Umbilical cord (tissue), 2 donors: Measurements from ENCODE around the gene CBR1. TPM values are rescaled to one million over a fixed set of nuclear protein-coding genes. Genes with fewer than 3 reads are reported as not detected.

Source experiments
- DNase-seq: peaks from one replicate; pipeline ENCODE4 v3.0.0-alpha.2; 2015; ENCODE audit warnings: low spot score
- total RNA-seq: library from RNA; depleted of rRNA; stranded (reverse); fragments of >200 nt; gene quantifications from one replicate; pipeline ENCODE4 v1.2.3, GENCODE V29; 2014; ENCODE audit warnings: low replicate concordance; ENCODE audit not compliant: insufficient read depth

CBR1 gene
- total RNA-seq = 86.4 TPM

DNA sequence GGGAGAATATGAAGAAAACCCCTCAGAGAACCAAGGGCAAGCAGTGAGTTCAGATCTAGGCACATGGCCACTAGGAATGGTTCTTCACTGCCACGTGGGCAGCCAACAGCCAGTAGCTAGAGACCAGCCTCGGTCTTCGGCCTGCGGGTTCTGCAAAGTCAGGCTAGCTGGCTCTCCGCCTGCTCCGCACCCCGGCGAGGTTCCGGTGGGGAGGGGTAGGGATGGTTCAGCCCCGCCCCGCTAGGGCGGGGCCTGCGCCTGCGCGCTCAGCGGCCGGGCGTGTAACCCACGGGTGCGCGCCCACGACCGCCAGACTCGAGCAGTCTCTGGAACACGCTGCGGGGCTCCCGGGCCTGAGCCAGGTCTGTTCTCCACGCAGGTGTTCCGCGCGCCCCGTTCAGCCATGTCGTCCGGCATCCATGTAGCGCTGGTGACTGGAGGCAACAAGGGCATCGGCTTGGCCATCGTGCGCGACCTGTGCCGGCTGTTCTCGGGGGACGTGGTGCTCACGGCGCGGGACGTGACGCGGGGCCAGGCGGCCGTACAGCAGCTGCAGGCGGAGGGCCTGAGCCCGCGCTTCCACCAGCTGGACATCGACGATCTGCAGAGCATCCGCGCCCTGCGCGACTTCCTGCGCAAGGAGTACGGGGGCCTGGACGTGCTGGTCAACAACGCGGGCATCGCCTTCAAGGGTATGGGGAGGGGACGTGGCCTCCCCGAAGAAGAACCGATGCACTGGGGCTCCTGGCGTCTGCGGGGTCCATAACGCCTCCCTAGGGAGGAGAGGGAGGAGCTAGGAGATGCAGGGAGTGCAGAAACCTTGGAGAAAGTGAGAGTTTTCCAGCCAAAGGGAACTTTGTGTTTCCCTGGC, at the start of gene CBR1:
TSS of gene CBR1 (plus strand) at position 312 of the 871 bp plus-strand sequence. CDS start at position 404, 92 bp downstream.
- DNase-seq = peak; percentile 91

DNA sequence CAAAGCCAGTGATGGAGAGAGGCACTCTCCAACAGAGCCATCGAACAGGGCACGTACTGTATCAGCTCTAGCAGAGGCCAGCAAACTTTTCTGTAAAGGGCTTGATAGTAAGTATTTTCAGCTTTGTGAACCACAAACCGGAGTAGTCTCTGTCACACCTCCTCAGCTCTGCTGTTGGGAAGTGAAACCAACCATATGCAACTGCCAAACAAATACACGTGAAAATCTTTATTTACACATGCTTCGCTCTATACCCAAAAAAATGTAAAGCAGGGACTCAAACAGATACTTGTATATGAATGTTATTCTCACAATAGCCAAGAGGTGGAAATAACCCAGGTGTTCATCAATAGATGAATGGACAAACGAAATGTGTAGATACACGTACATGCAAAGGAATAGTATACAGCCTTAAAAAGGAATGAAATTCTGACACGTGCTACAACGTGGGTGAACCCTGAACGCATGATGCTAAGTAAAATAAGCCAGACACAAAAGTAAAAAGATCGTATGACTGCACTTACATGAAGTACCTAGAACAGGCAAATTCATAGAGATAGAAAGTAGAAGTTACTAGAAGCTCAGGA, 48.5 kb upstream of the CBR1 start:
- no peak for DNase-seq

DNA sequence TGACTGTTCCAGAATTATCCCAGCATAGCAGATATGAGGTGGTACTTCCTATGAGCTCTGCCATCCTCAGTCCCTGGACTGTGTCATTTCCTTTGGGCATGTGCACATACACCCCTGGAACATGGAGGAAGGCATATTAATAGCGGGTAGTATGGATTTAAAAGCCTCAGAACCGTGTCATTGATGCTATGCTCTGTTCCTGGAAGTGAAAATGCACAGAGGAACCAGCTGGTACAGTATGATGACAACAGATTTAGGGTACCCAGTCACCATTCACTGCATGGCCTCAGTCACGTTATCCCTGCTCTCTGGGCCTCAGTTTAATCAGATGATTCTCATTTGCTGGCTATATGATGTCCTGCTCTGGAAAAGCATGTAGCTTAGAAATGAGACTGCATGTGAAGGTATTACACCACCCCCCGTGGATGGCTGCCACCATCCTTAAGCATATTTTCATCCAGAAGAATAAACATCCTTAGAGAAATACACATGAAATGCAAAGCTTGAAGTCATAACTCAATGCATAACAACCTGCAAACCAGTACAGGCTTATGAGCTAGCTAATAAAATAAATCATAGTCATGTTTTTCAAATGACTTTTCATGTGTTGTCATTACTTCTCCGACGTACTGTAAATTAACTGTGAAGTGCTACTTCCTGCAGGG, 47.3 kb upstream of the CBR1 start:
- no peak for DNase-seq

DNA sequence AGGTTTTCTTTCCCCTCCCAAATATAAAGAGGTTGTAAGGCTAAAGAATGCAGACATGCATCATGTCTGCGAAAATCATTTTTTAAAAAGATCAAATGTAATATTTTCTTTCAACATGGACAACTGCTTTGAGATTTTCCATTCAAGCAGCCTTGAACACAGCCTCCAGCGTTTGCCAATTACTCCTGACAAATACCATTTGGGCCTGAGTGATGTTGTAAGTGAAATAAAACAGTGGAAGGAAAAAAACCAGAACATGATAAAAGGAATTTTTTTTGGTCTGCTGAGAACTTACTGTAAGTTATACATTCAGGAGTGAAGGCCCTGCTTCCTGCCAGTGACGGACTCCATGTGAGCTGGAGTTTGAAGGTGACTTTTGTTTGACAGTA, 46.7 kb upstream of the CBR1 start:
- DNase-seq = peak; percentile 97

DNA sequence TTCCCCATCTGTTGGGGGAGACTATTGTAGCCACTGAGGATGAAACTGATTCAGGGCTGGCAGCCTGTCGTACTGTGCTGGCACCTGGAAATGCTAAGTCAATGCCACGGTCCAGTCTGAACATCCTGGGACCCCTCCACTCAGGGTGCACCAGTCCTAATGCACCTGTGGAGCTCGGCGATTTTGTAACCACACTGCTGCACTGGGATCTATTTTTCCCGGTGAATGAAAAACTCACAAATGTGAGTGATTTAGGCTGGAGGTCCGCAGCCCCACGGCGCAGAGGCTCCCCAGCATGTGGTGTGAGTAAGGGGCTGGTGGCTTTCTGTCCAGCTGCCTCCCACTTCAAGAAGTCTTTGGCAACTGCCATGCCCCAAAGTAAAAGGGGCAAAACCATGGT, 45.0 kb upstream of the CBR1 start:
- DNase-seq = no peak

DNA sequence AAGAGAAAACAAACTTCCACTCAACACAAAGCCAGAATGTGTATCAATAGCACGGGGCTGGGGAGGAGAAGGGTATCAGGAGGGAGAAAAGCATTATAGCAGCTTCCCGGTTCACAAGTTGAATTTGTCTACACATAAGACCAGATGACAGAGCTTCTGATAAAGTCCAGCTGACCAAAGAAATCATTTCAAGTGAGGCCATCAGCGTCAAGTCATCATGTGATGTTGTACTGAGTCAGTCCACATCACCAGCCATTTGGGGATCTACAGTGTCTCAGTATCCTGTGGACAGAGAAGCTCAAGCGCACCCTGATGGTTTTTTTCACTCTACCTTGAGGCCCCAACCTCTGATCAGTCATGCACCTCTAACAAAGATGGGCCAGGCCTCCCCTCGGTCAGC, 42.5 kb upstream of the CBR1 start:
- peak; percentile 82 for DNase-seq

DNA sequence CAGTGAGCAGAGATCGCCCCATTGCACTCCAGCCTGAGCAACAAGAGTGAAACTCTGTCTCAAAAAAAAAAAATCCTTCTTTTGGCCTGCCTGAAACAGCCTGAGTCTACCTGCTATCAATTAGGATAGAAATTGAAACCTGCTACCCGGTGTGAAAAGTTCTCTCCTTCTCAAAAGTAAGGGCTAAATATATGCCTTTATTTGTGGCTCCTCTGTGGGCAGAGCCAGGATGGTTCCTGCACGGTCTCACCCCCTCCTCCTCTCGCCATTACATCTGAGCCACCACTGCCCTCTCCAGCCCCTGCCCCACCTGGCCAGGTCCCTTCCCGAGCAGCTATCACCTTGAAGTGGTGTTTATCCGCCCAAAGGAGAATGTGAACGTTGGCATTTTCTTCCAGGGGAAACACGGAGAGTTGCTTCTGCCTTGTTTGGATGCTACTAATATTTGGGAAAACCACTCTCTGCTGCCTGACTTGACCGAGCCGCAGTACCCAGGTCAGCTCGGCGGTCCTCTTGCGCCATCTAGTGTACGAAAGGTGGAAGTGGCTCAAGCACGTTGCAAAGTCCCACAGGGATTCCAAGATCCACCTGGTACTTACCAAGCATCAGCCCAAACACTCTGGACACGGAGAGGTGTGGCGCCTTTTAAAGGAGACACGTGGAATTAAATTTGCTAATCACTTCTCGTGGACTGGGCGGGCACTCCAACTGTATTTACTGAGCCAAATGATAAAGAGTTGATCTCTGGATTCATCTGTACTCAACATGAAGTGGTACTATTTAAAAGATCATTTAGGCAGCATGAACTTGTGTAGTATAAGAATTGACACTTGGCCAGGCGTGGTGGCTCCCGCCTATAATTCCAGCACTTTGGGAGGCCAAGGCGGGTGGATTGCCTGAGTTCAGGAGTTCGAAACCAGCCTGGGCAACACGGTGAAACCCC, 41.4 kb upstream of the CBR1 start:
- DNase-seq = peak; percentile 85

DNA sequence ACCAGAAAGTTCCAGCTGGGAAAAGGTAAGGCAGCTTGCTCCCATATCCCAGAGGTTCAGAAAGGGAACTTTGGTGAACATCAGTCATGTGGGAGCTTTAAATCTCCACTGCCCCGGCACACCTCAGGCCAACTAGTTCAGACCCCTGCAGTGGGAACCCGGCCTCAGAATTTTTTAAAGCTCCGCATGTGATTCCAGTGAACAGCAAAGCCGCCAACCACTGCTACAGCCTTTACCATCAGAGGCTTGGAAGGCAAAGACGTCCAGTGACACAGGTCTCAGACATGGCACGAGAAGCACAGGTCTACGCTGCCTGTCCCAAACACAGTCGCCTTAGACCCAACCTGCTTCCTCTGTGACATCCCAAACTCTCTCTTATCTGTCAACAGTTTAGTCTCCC, 40.5 kb upstream of the CBR1 start:
- no peak for DNase-seq

DNA sequence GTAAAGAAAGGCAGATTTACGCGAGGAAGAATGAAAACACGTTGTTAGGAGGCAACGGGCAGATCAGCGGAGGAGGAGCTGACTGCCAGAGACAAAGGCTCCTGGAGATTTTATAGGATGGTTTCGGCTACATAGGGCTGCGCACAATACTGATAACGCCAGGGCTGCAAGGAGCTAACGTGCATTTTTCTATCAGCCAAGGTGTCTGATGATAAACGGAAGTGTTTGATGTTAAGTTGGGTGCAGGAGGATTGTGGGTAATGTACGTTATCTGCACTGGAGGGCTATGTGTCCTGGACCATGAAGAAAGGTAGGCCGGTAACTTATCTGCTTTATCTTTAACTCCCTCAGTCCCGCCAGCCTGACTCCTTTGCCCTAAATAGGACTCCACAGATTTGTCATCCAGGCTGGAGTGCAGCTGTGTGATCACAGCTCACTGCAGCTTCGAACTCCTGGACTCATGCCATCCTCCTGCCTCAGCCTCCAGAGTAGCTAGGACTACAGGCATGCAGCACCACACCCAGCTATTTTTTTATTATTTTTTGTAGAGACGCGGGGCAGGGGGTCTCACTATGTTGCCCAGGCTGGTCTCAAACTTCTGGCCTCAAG, 39.1 kb upstream of the CBR1 start:
- DNase-seq = peak; percentile 14

DNA sequence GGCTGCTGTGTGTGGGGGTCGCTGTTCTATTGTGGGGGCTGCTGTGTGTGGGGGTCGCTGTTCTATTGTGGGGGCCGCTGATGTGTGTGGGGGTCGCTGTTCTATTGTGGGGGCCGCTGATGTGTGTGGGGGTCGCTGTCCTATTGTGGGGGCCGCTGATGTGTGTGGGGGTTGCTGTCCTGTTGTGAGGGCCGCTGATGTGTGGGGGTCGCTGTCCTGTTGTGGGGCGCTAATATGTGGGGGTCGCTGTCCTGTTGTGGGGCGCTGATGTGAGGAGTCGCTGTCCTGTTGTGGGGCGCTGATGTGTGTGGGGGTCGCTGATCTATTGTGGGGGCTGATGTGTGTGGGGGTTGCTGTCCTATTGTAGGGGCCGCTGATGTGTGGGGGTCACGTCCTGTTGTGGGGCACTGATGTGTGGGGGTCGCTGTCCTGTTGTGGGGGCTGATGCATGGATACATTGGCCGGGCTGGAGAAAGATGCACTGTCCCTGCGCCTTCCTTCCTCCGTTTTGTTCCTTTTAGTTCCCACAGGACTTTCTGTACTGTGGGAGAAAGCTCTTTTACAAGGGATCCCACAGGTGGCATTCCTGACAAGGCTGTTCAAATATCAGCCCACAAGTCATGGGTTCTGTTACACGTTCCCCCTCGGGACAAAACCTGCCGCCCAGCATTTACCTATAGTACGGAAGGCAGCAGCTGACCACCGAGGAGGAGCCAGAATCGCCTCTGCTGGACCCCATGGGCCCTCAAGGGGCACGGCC, 37.0 kb upstream of the CBR1 start:
- no peak for DNase-seq

DNA sequence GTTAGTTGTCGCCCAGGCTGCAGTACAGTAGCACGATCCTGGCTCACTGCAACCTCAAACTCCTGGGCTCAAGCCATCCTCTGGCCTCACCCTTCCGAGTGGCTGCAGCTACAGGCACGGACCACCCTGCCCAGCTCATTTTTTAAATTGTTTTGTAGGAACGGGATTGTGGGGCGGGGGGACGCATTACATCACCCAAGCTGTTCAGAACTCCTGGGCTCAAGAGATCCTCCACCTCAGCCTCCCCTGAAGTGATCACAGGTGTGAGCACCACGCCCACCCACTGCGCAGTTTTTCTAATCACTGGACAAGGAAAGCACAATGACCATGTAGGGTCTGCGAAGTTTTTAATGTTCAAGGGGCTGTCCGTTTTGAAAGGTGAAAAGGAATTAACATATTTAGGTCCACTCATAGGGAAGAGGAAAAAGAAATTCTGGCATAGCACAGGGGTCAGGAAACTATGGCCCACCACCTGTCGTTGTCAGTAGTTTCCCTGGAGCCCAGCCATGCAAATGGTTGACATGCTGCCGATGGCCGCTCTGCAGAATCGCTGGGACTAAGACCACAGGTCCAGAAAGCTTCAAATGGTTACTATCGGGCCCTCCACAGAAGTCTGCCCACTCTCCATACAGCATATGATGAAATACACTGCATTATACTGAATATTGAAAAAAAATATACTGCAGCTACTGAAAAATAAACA, 35.5 kb upstream of the CBR1 start:
- no peak for DNase-seq

DNA sequence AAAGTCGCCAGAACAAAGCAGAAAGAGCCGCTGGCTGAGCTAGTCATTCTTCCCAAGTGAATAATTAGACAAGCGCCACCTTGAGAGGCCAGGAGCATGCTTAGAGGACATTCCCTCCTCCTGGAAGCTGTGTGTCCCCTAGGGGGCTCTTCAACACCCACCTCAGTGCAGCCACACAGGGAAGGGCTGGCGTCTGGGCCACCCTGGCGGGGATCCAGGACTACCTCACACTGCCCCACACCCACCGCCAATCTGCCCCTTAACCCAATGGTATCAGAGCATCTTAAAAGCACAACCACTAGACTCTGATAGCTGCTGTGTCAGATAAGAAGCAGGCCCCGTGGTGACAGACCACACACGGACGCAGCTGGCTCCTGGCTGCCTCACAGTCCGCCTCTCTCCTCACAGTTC, 34.4 kb upstream of the CBR1 start:
- DNase-seq = no peak

DNA sequence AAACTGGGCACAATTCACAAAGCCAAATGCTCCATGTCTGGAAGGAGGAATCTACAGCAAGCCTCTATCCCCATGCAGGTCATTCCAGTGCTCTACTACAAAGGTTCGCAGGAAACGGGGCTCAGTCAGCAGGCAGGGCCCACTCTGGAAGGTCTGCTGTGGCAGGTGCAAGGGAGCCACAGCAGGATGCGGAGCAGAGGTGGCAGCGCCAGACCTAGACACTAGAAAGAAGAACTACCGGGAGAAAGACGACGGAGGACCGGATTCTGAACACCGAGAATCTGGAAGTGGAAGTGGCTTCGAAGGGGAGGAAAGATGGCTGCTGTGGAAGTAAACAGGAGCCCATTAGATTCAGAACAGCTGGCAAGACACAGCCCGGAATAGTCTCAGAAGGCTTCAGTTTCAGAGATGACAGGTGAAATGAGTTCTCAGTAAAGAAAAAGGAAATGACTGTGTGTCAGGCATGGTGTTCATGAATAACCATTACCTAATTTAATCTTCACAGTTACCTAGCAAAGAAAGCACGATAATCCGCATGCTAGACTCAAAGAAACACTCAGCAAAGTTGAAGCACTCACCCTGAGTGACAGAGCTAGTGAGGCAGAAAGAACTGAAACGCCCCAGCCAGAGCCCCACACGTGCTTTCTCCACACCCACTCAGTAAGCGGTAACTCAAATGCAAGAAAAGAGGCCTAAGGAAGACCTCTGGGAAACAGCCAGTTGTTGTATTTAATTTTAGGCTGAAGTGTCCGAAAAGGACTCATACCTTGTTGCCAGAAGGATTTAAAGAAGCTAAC, 30.9 kb upstream of the CBR1 start:
- DNase-seq = no peak

DNA sequence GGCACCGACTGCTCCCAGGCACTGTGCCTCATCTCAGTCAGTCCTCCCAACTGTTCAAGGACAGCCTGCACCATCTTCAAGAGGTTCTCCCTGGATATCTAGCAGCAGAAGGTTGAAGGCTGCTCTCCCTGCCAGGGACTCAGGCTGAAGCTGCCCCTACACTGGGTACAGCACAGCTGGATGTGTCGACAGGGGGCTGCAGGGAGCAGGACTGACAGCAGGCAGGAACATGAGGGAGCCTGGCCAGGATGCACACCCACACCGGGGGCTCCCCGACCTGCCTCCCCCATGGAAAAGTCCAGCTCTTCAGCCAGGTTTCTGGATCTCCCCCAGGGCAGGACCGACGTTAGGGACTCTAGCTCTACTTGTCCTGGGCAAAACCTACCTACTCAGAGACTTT, 30.0 kb upstream of the CBR1 start:
- no peak for DNase-seq

DNA sequence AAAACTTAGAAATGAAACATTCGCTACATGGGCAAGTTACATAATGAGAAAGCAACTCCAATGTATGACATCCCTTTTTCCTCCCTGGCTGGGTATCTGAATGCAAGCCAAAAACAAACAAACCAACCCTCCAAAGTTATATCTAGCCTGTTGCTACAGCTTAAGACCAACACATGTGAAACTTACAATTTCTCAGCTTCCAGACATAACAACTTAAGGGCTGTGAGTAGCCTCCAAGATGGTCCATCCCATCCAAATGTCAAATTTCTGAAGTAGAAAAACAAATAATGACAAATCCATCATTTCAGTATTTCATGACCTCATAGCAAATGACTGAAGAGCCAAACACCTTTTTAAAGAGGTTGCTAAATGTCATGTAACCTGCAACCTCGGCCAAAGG, 29.4 kb upstream of the CBR1 start:
- DNase-seq = no peak

DNA sequence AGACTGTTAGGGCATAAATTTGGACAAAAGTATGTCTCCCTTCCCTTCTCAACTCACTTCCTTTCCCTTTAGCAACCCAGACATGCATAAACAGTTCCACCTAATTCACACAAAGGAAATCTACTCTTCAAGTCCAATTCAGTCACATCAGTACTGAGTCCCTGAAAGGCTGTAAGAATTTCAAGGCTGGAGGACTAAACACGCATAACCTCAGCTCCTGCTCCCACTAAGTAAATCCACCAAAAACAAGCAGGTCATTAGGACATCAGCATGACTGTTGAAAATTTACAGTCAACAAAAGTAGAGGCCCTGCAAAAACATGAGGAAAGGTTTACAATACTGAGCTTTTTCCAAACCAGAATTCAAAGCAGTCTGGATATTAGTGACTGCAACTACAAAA, 27.9 kb upstream of the CBR1 start:
- DNase-seq = no peak

DNA sequence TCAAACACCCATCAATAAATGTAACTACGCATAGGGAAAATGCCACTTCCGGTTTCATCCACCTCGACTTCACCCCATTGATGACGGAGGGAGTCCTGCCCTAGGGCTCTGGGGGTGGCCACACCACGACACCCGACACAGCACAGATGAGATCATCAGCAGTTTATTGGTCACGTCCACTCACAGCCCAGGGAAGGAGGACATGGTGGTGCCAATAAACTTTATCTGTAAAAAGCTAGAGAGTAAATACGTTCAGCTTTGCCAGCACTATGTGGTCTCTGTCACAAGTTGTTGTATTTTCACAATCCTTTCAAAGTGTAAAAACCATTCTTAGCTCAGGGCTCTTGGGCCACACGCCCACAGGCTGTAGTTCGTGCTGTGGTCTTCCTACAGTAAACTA, 25.8 kb upstream of the CBR1 start:
- no peak for DNase-seq

DNA sequence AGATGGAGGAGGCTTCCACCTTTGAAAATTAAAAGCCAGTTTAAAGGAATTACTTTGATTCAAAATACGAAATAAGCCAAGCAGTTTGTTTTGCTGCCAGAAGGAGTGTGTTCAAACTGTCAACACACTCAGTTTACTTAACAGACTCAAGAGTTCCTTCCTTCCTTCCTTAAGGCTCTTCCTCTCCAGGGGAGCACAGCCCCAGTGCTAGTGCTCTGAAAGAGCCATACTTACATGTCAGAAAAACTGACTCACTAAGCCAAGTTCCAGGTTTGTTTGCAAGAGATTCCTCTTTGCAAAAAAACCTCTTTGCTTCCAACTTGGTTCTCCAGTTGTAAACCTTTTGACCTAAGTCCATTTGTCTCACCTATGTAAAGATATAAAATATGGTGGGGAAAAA, 23.8 kb upstream of the CBR1 start:
- DNase-seq = no peak

DNA sequence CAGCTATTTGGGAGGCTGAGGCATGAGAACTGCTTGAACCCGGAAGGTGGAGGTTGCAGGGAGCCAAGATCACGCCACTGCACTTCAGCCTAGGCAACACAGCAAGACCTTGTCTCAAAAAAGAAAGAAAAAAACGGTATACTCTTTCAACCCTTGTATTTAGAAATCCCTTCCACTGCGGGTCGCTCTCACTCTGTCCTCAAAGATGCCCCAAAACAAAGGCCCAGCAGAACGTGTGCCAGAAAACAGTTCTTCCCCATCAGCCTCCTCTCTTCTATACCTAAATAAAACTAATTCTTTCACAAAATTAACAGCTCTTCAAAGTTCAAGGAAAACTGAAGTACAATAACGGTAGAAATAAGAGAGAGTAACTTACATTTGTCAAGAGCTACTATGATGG, 22.7 kb upstream of the CBR1 start:
- no peak for DNase-seq
